GM21526 (cell line): ENCODE data around the gene RAPSN.
"Not testable (repeated sequence)": the region's sequence is repeated elsewhere in the genome, so short reads cannot be mapped to it uniquely, and the experiment has no call there.

Experiments used
- ATAC-seq: cut with Tn5 transposase; IDR thresholded peaks from one replicate; pipeline ENCODE4 v1.9.1; 2021; ENCODE audit warnings: moderate library complexity; ENCODE audit not compliant: unreplicated experiment, low FRiP score

The RAPSN gene

DNA sequence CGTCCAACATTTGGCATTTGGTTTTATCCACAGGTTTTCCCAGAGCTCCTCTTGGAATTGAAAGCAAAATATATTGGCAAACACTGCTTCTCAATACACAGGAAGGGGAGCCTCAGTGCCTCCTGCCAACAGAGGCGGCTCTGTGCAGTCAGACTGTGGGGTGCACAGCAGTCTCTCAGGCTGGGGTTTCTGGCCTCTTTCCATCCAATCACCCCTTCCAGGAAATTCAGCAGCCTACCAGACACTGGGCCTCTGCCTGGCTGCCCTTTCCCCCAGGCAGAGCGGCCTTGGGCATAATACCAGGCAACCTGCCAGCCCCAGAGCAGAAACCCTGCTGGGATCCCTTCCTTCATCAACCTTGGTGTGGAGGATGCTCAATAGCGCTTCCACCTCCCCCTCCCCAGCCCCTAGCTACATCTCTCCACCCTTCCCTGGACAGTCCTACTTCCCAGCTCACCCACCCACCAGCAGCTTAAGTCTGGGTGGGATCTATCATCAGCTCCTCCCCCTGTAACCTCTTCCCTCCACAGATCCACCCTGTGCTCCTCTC is 17.8 kb upstream of the RAPSN start:
- no peak for ATAC-seq

DNA sequence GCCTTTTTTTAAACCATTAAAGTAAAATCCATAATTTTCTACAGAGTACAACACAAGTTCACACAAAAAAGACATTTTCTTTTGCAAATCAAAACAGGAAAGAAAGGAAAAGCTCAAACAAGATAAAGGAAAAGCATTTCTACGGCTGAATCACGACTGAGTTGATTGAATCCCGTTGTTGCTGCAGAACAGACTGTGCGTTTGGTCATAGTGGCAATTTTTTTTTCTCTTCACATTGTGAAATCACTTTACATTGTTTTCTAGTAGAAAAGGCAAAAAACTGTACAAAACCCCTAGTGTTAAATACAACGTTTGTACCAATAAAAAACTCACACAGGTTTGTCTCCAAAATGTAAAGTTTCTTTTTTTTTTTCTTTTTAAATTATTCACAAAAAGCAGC is 17.3 kb upstream of the RAPSN start:
- ATAC-seq: no peak

DNA sequence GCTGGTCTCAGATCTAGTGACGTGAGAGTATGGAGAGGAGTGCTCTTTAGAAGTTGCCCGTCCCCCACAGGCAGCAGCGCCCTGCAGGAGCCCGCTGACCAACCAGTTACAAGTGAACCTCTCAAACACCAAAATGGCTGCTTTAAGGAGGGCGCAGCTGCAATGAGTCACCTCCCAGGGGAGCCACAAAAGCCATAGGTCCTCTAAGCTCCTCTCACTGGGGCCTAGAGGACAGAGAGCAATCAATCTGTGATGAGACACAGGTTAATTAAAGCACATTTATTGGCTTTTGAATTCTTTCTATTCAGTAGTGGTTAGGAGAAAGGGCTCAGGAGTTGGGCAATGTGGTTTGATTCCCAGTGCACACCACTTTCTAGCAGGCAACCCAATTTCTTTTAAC is 15.5 kb upstream of the RAPSN start:
- no peak for ATAC-seq

DNA sequence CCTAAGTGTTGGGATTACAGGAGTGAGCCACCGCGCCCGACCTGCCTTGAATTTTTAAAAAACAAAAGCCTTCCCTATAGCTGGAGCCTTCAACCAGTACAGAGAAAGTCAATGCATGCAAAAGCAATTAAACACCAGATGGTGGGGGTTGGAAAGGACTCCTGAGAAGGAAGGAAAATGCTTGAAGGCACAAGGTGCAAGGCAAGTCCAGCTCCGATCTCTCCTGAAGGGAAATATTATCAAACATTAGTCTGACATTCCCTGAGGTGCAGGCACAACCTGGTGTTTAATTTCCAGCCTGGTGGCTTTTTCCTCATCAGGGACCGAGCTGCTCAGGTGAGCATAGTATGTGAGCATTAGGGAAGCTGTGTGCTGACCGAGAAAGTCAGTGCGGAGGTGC is 12.9 kb upstream of the RAPSN start:
- no peak for ATAC-seq

- ATAC-seq: no peak
Measured at GRCh38 chr11:47460571-47461235, 11.8 kb upstream of the RAPSN start.

DNA sequence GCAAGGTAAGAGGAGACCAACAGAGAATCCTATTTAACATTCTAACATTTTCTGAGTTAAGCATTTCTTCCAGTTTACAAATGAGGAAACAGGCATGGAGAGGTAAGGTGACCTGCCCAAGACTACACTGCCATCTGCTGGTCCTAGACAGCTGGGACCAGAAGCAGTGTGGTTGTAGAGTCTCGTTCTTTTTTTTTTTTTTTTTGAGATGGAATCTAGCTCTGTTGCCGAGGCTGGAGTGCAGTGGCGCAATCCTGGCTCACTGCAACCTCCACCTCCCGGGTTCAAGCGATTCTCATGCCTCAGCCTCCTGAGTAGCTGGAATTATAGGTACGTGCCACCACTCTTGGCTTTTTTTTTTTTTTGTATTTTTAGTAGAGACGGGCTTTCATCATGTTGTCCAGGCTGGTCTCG is 5.3 kb upstream of the RAPSN start:
- ATAC-seq: not testable (repeated sequence)

DNA sequence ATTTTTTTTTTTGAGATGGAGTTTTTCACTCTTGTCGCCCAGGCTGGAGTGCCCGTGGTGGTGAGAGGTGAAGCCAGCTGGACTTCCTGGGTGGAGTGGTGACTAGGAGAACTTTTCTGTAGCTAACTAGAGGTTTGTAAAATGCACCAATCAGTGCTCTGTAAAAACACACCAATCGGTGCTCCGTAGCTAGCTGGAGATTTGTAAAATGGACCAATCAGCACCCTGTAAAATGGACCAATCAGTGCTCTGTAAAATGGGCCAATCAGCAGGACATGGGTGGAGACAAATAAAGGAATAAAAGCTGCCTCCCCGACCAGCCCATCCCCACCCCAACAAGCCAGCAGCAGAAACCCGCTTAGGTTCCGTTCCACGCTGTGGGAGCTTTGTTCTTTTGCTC is 4.4 kb upstream of the RAPSN start:
- ATAC-seq: no peak

DNA sequence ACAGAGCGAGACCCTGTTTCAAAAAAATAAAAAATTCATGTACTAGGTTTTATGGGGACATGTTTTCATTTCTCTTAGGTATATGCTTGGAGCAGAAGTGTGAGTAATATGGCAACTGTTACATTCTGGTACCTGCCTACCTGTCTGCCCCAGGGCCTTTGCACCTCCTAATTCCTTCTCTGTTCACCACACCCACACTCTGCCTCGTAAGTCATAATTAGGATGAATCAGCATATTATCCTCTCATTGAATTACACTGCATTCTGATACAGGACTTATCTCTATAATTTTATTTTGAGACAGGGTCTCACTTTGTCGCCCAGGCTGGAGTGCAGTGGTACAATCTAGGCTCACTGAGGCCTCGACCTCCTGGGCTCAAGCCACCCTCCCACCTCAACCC is 3.1 kb upstream of the RAPSN start:
- no peak for ATAC-seq

- no peak for ATAC-seq
Measured at GRCh38 chr11:47451436-47451835, 2.5 kb upstream of the RAPSN start.

DNA sequence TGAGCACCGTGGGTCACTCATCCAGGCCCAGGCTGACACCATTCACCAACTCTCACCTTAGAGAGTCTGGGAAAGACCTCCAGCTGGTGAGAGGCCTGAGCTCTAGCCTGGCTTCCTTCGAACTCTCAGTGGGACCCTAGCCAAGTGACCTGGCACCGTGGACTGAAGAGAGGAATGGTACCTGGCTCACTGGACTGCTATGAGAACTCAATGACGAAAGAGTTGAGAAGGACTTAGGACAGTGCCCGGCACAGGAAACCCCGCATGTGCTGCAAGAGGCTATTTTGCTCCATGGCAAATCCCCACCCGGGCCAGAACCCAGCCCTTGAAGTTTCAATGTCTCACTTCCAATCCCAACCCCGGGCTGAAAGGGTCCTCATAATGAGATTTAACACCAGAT is 605 bp upstream of the RAPSN start:
- ATAC-seq: no peak

GRCh38 chr11:47447906-47448305 is 1.0 kb downstream of the RAPSN start:
- no peak for ATAC-seq

DNA sequence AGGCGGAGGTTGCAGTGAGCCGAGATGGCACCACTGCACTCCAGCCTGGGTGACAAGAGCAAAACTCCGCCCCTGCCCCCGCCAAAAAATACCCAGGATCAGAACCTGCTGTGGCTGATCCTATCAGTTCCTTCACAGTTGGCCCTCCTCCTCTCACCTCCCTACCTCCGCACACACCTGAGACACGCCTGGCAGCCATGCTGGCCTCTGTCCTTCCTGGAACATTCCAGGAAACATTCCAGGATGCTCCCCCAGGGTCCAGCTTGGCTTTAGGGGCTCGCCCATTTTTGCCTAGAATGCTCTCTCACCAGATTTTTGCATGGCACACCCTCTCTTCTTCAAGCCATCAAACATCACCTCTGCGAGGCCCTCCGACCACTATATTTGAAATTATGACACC is 2.1 kb downstream of the RAPSN start:
- ATAC-seq: no peak

- ATAC-seq: no peak
Measured at GRCh38 chr11:47445840-47446239, 3.1 kb downstream of the RAPSN start.

DNA sequence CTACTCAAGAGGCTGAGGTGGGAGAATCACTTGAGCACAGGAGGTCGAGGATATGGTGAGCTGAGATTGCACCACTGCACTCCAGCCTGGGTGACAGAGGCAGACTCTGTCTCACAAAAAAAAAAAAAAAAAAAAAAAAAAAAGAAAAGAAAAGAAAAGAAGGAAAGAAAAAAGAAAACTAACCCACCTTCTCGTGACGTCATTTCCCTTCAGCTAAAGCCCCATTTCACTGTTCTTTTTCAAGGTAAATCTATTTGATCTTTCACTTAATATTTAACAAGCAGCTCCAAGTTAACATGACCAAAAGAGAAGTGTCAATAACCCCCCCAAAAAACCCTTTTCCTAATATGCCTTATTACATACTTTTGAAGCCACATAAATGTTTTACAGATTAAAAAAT is 5.1 kb downstream of the RAPSN start:
- ATAC-seq: no peak

DNA sequence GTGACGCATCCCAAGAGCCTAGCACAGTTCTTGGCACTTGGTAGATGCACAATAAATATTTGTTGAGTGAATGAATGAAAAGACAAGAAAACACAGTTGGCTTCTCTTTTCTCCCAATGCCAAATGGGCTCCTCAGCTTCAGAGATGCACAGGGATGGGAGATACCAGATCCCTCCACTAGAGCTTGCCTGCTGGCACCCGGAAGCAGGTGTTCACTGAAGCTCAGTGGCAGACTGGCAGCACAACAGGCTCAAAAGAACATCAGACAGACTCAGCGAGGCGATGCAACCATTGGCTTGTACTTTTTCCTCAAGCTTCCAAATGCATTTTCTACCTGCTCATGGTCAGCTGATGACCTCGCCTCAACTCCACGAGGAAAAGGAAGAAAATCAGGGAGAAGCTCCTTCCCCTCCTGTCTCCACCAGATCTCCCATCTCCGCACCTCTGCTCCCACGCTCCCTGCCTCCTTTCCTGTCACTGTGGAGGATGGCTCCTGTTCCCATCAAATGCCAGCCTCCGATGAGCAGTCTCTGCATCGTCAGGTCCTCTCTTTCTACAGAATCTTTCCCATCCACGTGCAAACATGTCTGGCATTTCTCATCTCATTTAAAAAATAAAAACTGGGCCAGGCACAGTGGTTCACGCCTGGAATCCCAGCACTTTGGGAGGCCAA is 5.8 kb downstream of the RAPSN start:
- no peak for ATAC-seq

DNA sequence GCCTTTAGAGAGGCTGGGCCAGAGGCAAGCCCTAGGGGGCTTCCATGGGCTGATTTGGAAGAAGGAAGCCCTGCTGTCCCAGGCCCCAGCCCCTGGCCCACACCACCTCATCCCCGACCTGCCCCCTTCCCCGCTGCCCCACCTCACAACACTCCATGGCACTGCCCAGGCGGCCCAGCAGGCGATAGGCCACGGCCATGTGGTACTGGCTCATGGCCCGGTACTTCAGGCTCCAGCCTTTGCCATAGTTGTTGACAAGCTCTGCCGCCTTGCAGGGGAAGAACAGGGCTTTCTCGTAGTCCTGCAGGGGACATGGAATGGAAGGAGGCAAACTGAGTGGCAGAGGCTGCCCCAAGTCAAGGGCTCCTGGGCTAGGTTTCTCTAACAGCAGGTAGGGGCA is 6.4 kb downstream of the RAPSN start:
- ATAC-seq: no peak

GRCh38 chr11:47441421-47441820 is 7.5 kb downstream of the RAPSN start:
- no peak for ATAC-seq

DNA sequence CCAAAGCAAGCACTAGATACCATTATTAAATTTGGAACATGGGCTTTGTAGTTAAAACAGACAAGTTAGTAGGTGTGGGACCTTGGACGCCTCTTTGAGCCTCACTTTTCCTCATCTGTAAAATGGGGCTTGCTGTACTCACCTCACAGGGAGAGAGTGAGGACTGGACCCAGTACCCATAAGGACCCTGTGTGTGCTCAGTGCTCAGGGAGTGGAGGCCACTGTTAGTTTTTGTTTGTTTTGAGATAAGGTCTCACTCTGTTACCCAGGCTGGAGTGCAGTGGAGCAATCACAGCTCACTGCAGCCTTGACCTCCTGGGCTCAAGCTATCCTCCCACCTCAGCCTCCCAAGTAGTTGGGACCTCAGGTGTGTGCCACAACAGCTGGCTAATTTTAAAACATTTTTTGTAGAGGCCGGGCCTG is 8.9 kb downstream of the RAPSN start:
- no peak for ATAC-seq

GRCh38 chr11:47438721-47439120 is 10.2 kb downstream of the RAPSN start:
- no peak for ATAC-seq

DNA sequence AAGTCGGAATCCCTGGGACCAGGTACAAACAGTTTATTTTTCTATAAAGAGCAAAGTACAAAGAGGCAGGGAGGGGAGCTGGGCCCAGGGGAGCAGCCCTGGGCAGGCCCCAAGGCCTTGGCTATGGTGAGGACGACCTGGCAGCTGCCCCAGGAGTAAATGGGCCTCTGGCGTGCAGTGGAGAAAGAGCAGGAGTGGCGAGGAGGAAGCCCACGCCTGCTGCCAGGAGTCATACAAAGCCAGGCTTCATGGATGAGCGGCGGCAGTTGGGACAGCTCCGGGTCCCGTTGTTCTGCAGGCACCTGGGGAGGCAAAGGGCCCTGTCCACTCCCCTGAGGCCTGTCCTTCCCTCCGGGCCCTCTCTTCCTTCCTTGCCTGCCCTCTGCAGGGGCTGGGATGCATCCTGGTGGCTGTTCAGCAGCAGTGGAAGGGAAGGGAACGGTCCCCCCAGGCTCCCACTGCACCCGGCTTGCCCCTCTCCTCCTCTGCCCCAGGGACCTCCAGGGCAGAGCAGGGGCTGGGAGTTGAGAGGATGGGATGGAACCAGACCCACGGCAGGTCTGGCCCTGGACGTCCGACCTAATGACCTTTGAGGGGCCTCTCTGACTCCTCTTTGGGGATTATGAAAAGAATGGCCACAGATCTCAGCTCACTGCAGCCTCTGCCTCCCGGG is 11.1 kb downstream of the RAPSN start:
- no peak for ATAC-seq

DNA sequence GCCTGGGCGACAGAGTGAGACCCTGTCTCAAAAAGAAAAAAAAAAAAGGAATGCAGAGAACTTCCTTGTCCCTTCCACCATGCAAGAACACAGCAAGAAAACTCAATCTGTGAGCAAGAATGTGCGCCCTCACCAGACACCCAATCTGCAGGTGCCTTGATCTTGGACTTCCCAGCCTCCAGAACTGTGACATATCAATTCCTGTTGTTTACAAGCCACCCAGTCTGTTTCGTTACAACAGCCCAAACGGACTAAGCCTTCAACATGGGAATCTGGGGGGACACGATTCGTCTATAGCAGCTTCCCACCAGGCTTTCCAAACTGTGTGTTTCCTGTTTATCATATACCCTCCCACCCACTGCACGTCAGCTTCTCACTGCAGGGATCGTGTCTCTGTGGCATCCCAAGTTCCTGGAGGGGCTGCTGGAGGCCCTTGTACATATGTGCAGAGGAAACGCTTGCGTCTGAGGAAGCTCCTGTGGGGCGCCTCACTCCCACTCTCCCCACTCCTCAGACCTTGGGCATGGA is 11.7 kb downstream of the RAPSN start:
- no peak for ATAC-seq
